ENCODE results near the gene RYR1.
"Not testable (repeated sequence)": the region's sequence is repeated elsewhere in the genome, so short reads cannot be mapped to it uniquely, and the experiment has no call there.

RYR1 gene

GRCh38 chr19:38463365-38463764 lies 29.9 kb downstream of the RYR1 start:
- DNase-seq: no peak

GRCh38 chr19:38464421-38465082 lies 31.1 kb downstream of the RYR1 start:
- DNase-seq: no peak

GRCh38 chr19:38466050-38466449 lies 32.6 kb downstream of the RYR1 start:
- no peak for DNase-seq

GRCh38 chr19:38467541-38468525 lies 34.3 kb downstream of the RYR1 start:
- no peak for DNase-seq

GRCh38 chr19:38469151-38469550 lies 35.7 kb downstream of the RYR1 start:
- no peak for DNase-seq

GRCh38 chr19:38470788-38471480 lies 37.4 kb downstream of the RYR1 start:
- no peak for DNase-seq

- DNase-seq: not testable (repeated sequence)
These were observed 39.2 kb downstream of the RYR1 start for GRCh38 chr19:38472725-38473124.

- DNase-seq: no peak
These were observed 39.7 kb downstream of the RYR1 start for GRCh38 chr19:38473201-38473600.

GRCh38 chr19:38475176-38475575 lies 41.7 kb downstream of the RYR1 start:
- DNase-seq: no peak

- no peak for DNase-seq
These were observed 44.9 kb downstream of the RYR1 start for GRCh38 chr19:38478273-38478971.

- DNase-seq: no peak
These were observed 49.0 kb downstream of the RYR1 start for GRCh38 chr19:38482496-38482895.

- no peak for DNase-seq
These were observed 49.6 kb downstream of the RYR1 start for GRCh38 chr19:38483016-38483630.

GRCh38 chr19:38484747-38485146 lies 51.3 kb downstream of the RYR1 start:
- no peak for DNase-seq

- DNase-seq: no peak
These were observed 52.2 kb downstream of the RYR1 start for GRCh38 chr19:38485541-38486285.

GRCh38 chr19:38486731-38487336 lies 53.3 kb downstream of the RYR1 start:
- DNase-seq: no peak

- DNase-seq: no peak
These were observed 54.6 kb downstream of the RYR1 start for GRCh38 chr19:38488096-38488495.

- no peak for DNase-seq
These were observed 55.4 kb downstream of the RYR1 start for GRCh38 chr19:38488776-38489481.

GRCh38 chr19:38490861-38491260 lies 57.4 kb downstream of the RYR1 start:
- DNase-seq: no peak

GRCh38 chr19:38492181-38492813 lies 58.8 kb downstream of the RYR1 start:
- DNase-seq: no peak

GRCh38 chr19:38494379-38494778 lies 60.9 kb downstream of the RYR1 start:
- no peak for DNase-seq
